CD8-positive, alpha-beta memory T cell (primary cell): ENCODE data around the gene STARD5. TPM values are rescaled to one million over a fixed set of nuclear protein-coding genes. Genes with fewer than 3 reads are reported as not detected.
A peak's percentile ranks its signal among the peaks of the same experiment; 100 is the strongest.
"Not testable (repeated sequence)": the region's sequence is repeated elsewhere in the genome, so short reads cannot be mapped to it uniquely, and the experiment has no call there.

Source experiments
- CTCF ChIA-PET: fragments of 350-600 bp; sonication (Branson Sonifier 250); formaldehyde crosslinking; loops from one replicate; lab custom pipeline; 2021; ENCODE audit warnings: antibody characterized with exemption; lab: Charles Lee
- POLR2A ChIA-PET: fragments of 350-600 bp; sonication (Branson Sonifier 250); formaldehyde crosslinking; loops from one replicate; lab custom pipeline; 2021; ENCODE audit warnings: antibody characterized with exemption; lab: Charles Lee
- DNase-seq, 5 donors: peaks; one replicate each; pipeline versions ENCODE4 v3.0.0 to v3.0.0-alpha.2; 2020 to 2022; ENCODE audit warnings: mixed read lengths in 1 of 5
- H3K27ac ChIP-seq: one replicate; pipeline ENCODE4 v1.7.0; 2013; ENCODE audit warnings: low read depth, mild to moderate bottlenecking, low read length, moderate library complexity
- H3K27me3 ChIP-seq: 2 replicates; pipeline ENCODE4 v1.7.0; 2013; ENCODE audit warnings: low read length, mild to moderate bottlenecking; ENCODE audit not compliant: insufficient read depth, poor library complexity, severe bottlenecking
- H3K36me3 ChIP-seq: 2 replicates; pipeline ENCODE4 v1.7.0; 2013; ENCODE audit warnings: mild to moderate bottlenecking, low read length, moderate library complexity; ENCODE audit not compliant: insufficient read depth
- H3K4me1 ChIP-seq: 2 replicates; pipeline ENCODE4 v1.7.0; 2013; ENCODE audit warnings: mild to moderate bottlenecking, low read length, moderate library complexity; ENCODE audit not compliant: insufficient read depth
- H3K4me3 ChIP-seq: 2 replicates; pipeline ENCODE4 v1.7.0; 2013; ENCODE audit warnings: mild to moderate bottlenecking, low read length
- H3K9me3 ChIP-seq: 2 replicates; pipeline ENCODE4 v1.7.0; 2013; ENCODE audit warnings: mild to moderate bottlenecking, low read length
- H3K27ac Mint-ChIP-seq, 8 donors: one replicate each; pipeline ENCODE4 v1.8.0; 2020 to 2021; ENCODE audit warnings: mixed read lengths in 8 of 8, mild to moderate bottlenecking in 6 of 8, inconsistent platforms in 3 of 8, moderate library complexity in 3 of 8
- H3K27me3 Mint-ChIP-seq, 2 donors: one replicate each; pipeline ENCODE4 v1.8.0; 2020 to 2021; ENCODE audit warnings: mixed read lengths in 2 of 2, mild to moderate bottlenecking in 1 of 2, moderate library complexity in 1 of 2
- H3K36me3 Mint-ChIP-seq, 3 donors: one replicate each; pipeline ENCODE4 v1.8.0; 2020 to 2021; ENCODE audit warnings: mixed read lengths in 3 of 3, inconsistent platforms in 1 of 3, mild to moderate bottlenecking in 1 of 3
- H3K4me1 Mint-ChIP-seq, 3 donors: one replicate each; pipeline ENCODE4 v1.8.0; 2020 to 2021; ENCODE audit warnings: mixed read lengths in 3 of 3, inconsistent platforms in 1 of 3, mild to moderate bottlenecking in 1 of 3
- H3K4me3 Mint-ChIP-seq, 7 donors: one replicate each; pipeline ENCODE4 v1.8.0; 2020 to 2021; ENCODE audit warnings: mixed read lengths in 7 of 7, mild to moderate bottlenecking in 6 of 7, moderate library complexity in 4 of 7, inconsistent platforms in 2 of 7
- H3K9me3 Mint-ChIP-seq, 5 donors: one replicate each; pipeline ENCODE4 v1.8.0; 2020 to 2022; ENCODE audit warnings: mixed read lengths in 5 of 5, mild to moderate bottlenecking in 3 of 5, moderate library complexity in 2 of 5, inconsistent platforms in 1 of 5
- polyA plus RNA-seq: library from polyadenylated mRNA; unstranded; fragments of 300-500 nt; fragmentation: Illumina TruSeq; gene quantifications from one replicate; pipeline ENCODE4 v1.2.3, GENCODE V29; 2021
- total RNA-seq, 2 experiments: library from RNA; stranded (reverse); gene quantifications; one replicate each; pipeline ENCODE4 v1.2.3, GENCODE V29; 2021

The STARD5 gene
- total and polyA plus RNA-seq, 3 experiments from 2014 or later: 2.6 to 5.8 (median 4.4) TPM

GRCh38 chr15:81337241-81337640, 13.3 kb upstream of the STARD5 start:
- H3K9me3 ChIP-seq: no peaks in the 10 kb centered on the region

GRCh38 chr15:81336568-81336967, 12.6 kb upstream of the STARD5 start:
- Mint-ChIP-seq H3K36me3 (peaks cover 0 to 4% (median 0%) of the 10 kb centered on the region in 3 donors), H3K4me3 (no peak overlapping the region), H3K9me3 (no peaks in the 10 kb centered on the region)

More at GRCh38 chr15:81337241-81337640, 13.3 kb upstream of the STARD5 start:
- CTCF ChIA-PET: interaction anchor here (0.6 to 5.3 kb wide), 9 partner anchors 10 to 70 kb away, joined by 3 to 46 read pairs (median 10); partner anchors contain the start of gene STARD5
- H3K4me1 ChIP-seq: no peaks in the 10 kb centered on the region
- H3K4me3 Mint-ChIP-seq: no peak overlapping the region
- H3K36me3 ChIP-seq: no peaks in the 10 kb centered on the region
- H3K4me3 ChIP-seq: no peak overlapping the region
- H3K9me3 Mint-ChIP-seq: no peaks in the 10 kb centered on the region
- H3K27ac ChIP-seq: no peak overlapping the region
- H3K27me3 Mint-ChIP-seq: no peaks in the 10 kb centered on the region
- POLR2A ChIA-PET: interaction anchor here (1.2 kb wide), 1 partner anchor 13 kb away, joined by 4 read pairs; the partner anchor contains the start of gene STARD5
- DNase-seq: no peak
- peaks cover 0 to 4% (median 0%) of the 10 kb centered on the region in 3 donors for H3K36me3 Mint-ChIP-seq
- peaks cover 0 to 5% (median 5%) of the 10 kb centered on the region in 3 donors for H3K4me1 Mint-ChIP-seq
- no peaks in the 10 kb centered on the region for H3K27me3 ChIP-seq
- no peak overlapping the region for H3K27ac Mint-ChIP-seq

DNA sequence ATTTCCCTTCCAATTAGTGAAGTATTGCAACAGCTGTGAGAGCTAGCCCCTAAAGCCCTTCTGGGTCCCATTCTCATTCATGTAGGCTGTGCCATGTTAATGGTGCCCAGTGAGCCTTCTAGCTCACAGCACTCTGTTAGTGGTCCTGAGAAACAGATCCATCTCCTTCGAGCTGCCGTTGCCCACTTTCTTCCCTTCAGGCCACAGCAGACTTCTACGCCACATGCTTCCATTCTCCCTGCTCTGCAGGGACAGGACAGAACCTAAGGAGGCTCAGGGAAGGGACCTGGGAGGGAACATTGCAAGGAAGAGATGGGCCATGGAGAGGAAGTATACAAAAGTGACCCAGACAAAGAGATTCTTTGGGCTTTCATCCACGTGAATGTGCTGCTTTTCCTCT, 11.7 kb upstream of the STARD5 start:
- POLR2A ChIA-PET: no interaction called here
- no peaks in the 10 kb centered on the region for H3K36me3 ChIP-seq
- H3K9me3 ChIP-seq: no peaks in the 10 kb centered on the region
- H3K27ac ChIP-seq: no peak overlapping the region
- H3K4me3 ChIP-seq: no peak overlapping the region
- Mint-ChIP-seq H3K36me3 (no peaks in the 10 kb centered on the region), H3K9me3 (no peaks in the 10 kb centered on the region), H3K27me3 (no peaks in the 10 kb centered on the region), H3K4me3 (no peak overlapping the region), H3K4me1 (peaks cover 0 to 5% (median 5%) of the 10 kb centered on the region in 3 donors), H3K27ac (no peak overlapping the region)
- DNase-seq: no peak
- H3K27me3 ChIP-seq: no peaks in the 10 kb centered on the region
- H3K4me1 ChIP-seq: peaks cover 8% of the 10 kb centered on the region
- CTCF ChIA-PET: interaction anchor here (1.3 to 5.3 kb wide), 7 partner anchors 8 to 68 kb away, joined by 4 to 46 read pairs (median 13); partner anchors contain the start of gene STARD5

More at GRCh38 chr15:81336568-81336967, 12.6 kb upstream of the STARD5 start:
- ChIA-PET CTCF (interaction anchor here (0.6 to 5.3 kb wide), 9 partner anchors 9 to 69 kb away, joined by 3 to 46 read pairs (median 10); partner anchors contain the start of gene STARD5), POLR2A (interaction anchor here (1.2 kb wide), 1 partner anchor 13 kb away, joined by 4 read pairs; the partner anchor contains the start of gene STARD5)
- DNase-seq: peak; percentile 13 to 59 (median 31)
- Histone ChIP-seq H3K27me3 (no peaks in the 10 kb centered on the region), H3K9me3 (no peaks in the 10 kb centered on the region), H3K4me3 (no peak overlapping the region), H3K36me3 (no peaks in the 10 kb centered on the region), H3K27ac (no peak overlapping the region), H3K4me1 (peaks cover 2% of the 10 kb centered on the region)
- Mint-ChIP-seq H3K27me3 (no peaks in the 10 kb centered on the region), H3K27ac (peak overlapping the region in 3 of 8 donors; percentile 13 to 66 (median 60)), H3K4me1 (peaks cover 0 to 5% (median 5%) of the 10 kb centered on the region in 3 donors)

DNA sequence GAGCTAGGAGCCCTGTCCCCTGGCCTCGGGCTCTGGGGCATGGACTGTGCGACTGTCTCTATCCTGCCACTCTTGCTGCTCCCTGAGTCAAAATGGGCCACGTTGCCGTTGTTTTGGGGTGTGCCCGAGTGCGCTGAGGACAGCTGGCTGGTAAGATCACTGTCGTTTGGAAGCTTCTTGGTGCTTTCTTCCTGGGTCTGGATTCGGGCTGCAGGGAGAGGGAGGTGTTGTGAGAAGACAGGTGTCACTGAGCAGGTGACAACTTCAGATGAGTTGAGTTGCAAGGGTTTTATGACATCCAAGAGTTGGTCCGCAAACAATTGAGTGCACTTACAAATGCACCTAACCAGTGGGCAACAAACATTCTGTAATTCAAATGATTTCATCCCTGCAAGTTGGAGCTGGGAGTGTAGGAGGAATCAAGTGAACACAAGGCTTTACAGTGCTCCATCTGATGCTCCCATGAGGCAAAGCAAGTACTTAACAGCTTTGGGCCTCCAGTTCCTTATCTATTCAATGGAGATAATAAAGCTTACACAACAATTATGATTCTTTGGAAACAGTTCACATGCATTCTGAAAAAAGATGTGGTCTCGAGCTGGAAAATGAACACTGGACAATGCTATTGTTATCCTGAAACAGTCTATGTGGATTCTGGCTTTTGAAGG, 11.0 kb upstream of the STARD5 start:
- no peak for DNase-seq
- Histone ChIP-seq H3K27me3 (no peaks in the 10 kb centered on the region), H3K36me3 (no peaks in the 10 kb centered on the region), H3K9me3 (no peaks in the 10 kb centered on the region), H3K4me3 (no peak overlapping the region), H3K4me1 (peaks cover 9% of the 10 kb centered on the region), H3K27ac (no peak overlapping the region)
- no peak overlapping the region for H3K4me3 Mint-ChIP-seq
- H3K9me3 Mint-ChIP-seq: no peaks in the 10 kb centered on the region
- no peaks in the 10 kb centered on the region for H3K27me3 Mint-ChIP-seq
- no peaks in the 10 kb centered on the region for H3K36me3 Mint-ChIP-seq
- ChIA-PET CTCF (interaction anchor here (0.9 to 5.3 kb wide), 8 partner anchors 8 to 179 kb away, joined by 3 to 46 read pairs (median 12); partner anchors contain the start of gene STARD5), POLR2A (no interaction called here)
- H3K27ac Mint-ChIP-seq: peak overlapping the region in 1 of 8 donors; percentile 35
- peaks cover 0 to 5% (median 5%) of the 10 kb centered on the region in 3 donors for H3K4me1 Mint-ChIP-seq

DNA sequence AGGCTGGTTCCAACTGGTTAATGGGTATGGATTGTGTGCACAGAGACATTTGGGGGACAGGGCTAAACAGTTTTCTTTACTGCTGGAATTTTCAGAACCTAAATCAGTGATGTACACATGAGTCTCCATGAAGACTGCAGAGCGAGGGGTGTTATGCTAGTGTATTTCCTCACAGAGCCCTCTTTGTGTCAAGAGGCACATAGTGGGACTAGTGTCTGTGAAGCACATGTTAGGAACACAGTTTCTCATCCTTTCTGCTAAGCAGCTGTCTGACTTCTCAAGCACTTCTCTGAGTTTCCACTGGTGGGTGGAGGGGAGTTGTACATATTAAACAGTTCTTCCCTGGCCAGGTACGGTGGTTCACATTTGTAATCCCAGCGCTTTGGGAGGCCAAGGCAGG, 9.4 kb upstream of the STARD5 start:
- no peaks in the 10 kb centered on the region for H3K36me3 Mint-ChIP-seq
- Histone ChIP-seq H3K4me3 (no peak overlapping the region), H3K27ac (no peak overlapping the region), H3K9me3 (no peaks in the 10 kb centered on the region), H3K36me3 (no peaks in the 10 kb centered on the region), H3K4me1 (peaks cover 9% of the 10 kb centered on the region), H3K27me3 (no peaks in the 10 kb centered on the region)
- peak overlapping the region in 1 of 8 donors; percentile 47 for H3K27ac Mint-ChIP-seq
- H3K4me3 Mint-ChIP-seq: no peak overlapping the region
- H3K4me1 Mint-ChIP-seq: peaks cover 0 to 5% (median 5%) of the 10 kb centered on the region in 3 donors
- no peaks in the 10 kb centered on the region for H3K9me3 Mint-ChIP-seq
- CTCF ChIA-PET: interaction anchor here (1.2 to 3.0 kb wide), 3 partner anchors 50 to 68 kb away, joined by 3 to 15 read pairs (median 7); no protein-coding TSS in a partner anchor
- H3K27me3 Mint-ChIP-seq: no peaks in the 10 kb centered on the region
- POLR2A ChIA-PET: no interaction called here
- DNase-seq: no peak

DNA sequence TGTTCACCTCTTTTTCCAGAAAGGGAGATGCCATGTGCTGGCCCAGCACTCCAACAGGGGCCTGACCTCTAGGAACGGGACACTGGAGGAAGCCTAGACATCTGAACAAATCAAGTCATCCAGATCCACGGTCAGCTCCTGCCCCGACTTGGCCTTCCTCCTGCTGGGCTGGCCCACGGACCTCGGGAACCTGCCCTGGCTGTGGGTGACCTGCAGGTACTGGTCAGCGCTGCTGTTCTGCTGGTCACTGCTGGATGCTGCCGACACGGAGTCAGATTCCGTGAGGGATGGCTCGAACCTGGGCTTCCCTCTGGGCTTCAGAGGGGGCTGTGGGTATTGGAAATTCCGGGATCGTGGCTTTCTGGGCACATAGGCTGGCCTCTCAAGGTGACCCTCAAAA, 8.4 kb upstream of the STARD5 start:
- CTCF ChIA-PET: interaction anchor here (1.2 to 3.0 kb wide), 3 partner anchors 23 to 57 kb away, joined by 3 to 15 read pairs (median 4); no protein-coding TSS in a partner anchor
- Mint-ChIP-seq H3K27me3 (no peaks in the 10 kb centered on the region), H3K36me3 (no peaks in the 10 kb centered on the region)

DNA sequence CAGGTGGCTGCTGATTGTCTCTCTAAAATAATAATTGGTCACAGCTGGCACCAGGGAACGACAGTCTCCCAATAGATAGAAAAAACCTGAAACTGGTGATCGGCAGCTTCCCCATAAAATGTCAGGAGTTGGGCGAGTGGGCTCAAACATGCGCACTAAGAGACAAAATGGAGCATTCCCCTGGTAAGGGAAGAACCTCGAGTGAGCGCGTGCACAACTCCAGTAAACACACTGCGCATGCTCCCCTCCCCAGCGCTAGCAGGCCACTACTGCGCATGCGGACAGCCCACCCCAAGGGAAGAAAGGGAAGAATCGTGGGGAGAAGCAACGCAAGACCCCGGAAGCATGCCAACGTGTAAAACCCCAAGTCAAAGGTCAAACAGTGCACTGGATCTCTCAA, 7.7 kb upstream of the STARD5 start:
- Mint-ChIP-seq H3K27ac (peak overlapping the region in 2 of 8 donors; percentile 37 to 75), H3K27me3 (no peaks in the 10 kb centered on the region), H3K4me3 (no peak overlapping the region), H3K36me3 (no peaks in the 10 kb centered on the region), H3K4me1 (peaks cover 0 to 3% (median 3%) of the 10 kb centered on the region in 3 donors), H3K9me3 (no peaks in the 10 kb centered on the region)
- CTCF ChIA-PET: interaction anchor here (1.2 to 3.0 kb wide), 2 partner anchors 23 to 57 kb away, joined by 4 to 15 read pairs; no protein-coding TSS in a partner anchor
- Histone ChIP-seq H3K9me3 (no peaks in the 10 kb centered on the region), H3K27ac (no peak overlapping the region), H3K4me1 (peaks cover 9% of the 10 kb centered on the region), H3K4me3 (no peak overlapping the region), H3K36me3 (no peaks in the 10 kb centered on the region), H3K27me3 (no peaks in the 10 kb centered on the region)
- no peak for DNase-seq
- POLR2A ChIA-PET: no interaction called here

More for the DNA sequence above, 8.4 kb upstream of the STARD5 start:
- DNase-seq: no peak
- Mint-ChIP-seq H3K4me3 (no peak overlapping the region), H3K9me3 (no peaks in the 10 kb centered on the region), H3K4me1 (peaks cover 0 to 5% (median 5%) of the 10 kb centered on the region in 3 donors), H3K27ac (no peak overlapping the region)
- POLR2A ChIA-PET: no interaction called here
- Histone ChIP-seq H3K27me3 (no peaks in the 10 kb centered on the region), H3K4me3 (no peak overlapping the region), H3K9me3 (no peaks in the 10 kb centered on the region), H3K4me1 (peaks cover 9% of the 10 kb centered on the region), H3K27ac (no peak overlapping the region), H3K36me3 (no peaks in the 10 kb centered on the region)

DNA sequence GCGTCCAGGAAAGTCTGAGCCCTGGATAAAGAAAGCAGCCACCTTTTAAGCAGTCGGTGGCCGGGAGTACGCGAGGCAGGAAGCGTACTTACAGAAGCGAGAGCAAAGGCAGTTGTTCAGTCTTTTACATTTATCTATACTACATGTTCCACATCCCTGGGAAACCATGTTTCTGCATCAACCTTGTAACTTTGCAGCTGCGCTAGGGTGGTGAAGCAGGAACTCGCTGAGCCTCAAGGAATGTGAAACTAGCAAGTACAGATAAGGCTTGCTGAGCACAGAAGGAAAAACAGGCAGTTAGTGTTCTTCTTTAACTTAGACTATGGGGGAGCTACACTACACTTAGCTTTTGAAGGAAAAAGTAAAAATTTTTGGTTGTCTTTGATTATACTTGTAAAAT, 7.2 kb upstream of the STARD5 start:
- H3K4me3 ChIP-seq, H3K27ac ChIP-seq, H3K9me3 Mint-ChIP-seq, H3K27me3 Mint-ChIP-seq, DNase-seq, POLR2A ChIA-PET, H3K9me3 ChIP-seq, H3K27ac Mint-ChIP-seq, H3K4me1 ChIP-seq, H3K27me3 ChIP-seq, H3K36me3 Mint-ChIP-seq, H3K4me3 Mint-ChIP-seq, H3K36me3 ChIP-seq, H3K4me1 Mint-ChIP-seq: not testable (repeated sequence)
- CTCF ChIA-PET: interaction anchor here (3.0 kb wide), 1 partner anchor 56 kb away, joined by 15 read pairs; no protein-coding TSS in a partner anchor
